ENCODE results near the gene ACLY.
"Not testable (repeated sequence)": the region's sequence is repeated elsewhere in the genome, so short reads cannot be mapped to it uniquely, and the experiment has no call there.

The ACLY gene

DNA sequence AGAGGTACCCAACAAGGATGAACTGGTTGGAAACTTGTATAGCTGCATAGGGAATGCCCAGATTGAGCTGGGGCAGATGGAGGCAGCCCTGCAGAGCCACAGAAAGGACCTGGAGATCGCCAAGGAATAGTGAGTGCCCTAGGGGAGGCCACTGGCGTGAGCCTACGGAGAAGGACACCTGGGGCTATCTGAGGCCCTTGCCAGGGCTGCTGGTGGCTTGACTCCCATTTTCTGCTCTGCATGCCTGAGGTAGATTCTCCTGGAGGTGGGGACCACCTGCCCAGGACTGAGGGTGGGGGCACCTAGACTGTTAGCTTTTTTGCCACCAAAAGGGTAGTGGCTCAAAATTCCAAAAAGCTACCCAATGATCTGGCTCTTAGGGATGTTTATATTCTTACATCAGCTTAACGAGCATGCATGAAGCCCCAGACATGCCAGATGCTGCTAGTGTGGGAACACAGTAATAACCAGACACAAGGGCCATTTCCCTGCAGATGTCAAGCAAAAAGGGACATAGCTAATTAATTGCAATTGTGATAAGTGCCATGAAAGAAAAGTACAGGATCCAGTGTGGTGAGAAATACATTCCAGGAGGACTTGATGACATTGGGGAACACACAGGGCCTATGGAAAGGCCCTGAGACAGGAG lies 20.4 kb upstream of the ACLY start:
- no peak for DNase-seq

DNA sequence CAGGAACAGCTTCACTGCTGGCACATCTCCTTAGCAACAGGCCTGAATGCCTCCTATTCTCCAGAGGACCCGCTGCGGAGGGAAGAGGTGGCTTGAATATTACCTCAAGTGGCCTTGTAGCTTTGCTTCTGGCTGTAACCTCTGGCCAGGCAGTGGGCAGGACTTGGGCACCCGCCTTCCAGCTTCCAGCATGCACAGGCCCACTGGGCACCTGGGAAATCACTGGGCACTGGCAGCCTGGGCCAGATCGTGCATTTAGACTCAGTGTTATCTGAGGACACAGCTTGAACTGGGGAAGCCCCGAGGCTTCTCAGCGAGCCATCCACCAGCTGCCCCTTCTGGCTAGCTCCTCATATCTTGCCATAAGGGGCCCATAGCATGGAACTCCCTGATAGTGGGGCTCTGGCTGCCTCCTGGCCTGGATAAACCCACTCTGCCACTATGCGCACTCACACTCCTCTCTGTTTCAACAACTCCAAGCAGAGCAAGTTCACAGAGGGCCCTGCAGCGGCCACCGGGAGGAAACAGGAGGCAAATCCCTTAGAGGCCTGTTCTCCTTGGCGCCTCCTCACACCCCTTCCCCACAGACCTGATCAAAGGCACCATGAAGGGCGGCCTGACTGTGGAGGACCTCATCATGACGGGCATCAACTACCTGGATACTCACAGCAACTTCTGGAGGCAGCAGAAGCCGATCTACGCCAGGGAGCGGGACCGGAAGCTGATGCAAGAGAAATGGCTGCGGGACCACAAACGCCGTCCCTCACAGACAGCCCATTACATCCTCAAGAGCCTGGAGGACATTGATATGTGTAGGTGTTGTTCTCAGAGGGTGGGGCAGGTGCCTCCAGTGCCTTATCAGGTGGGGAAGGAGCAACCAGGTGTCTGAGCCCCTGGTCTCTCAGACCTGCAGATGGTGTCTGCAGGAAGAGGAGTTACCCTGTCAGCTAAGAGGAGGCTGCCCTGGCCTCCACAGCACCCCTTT lies 19.5 kb upstream of the ACLY start:
- no peak for DNase-seq

DNA sequence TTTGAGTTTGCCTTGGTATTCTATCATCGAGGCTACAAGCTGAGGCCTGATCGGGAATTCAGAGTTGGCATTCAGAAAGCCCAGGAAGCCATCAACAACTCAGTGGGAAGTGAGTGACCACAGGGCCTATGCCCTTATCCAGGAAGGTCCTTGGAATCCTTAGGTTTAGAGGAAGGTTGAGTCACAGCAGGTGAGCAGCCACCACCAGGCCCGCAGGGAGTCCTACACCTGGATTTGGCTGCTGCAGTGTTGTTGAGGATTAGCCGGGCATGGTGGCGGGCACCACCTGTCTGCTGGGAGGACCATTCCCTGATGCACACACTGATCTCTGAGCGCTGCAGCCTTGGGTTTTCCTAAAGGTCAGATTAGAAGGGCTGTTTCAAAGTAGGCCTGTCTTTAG lies 16.9 kb upstream of the ACLY start:
- DNase-seq: no peak

- DNase-seq: no peak
These were observed 14.2 kb upstream of the ACLY start for GRCh38 chr17:41932816-41933389.

GRCh38 chr17:41931715-41932114 lies 13.0 kb upstream of the ACLY start:
- DNase-seq: not testable (repeated sequence)

GRCh38 chr17:41930833-41931156 lies 12.0 kb upstream of the ACLY start:
- DNase-seq: not testable (repeated sequence)

GRCh38 chr17:41930009-41930832 lies 11.5 kb upstream of the ACLY start, which contains the start of gene ODAD4:
TSS of gene ODAD4 (plus strand) at chr17:41930617. CDS start at chr17:41930724, 107 bp downstream.
- peak; percentile 96 for DNase-seq

DNA sequence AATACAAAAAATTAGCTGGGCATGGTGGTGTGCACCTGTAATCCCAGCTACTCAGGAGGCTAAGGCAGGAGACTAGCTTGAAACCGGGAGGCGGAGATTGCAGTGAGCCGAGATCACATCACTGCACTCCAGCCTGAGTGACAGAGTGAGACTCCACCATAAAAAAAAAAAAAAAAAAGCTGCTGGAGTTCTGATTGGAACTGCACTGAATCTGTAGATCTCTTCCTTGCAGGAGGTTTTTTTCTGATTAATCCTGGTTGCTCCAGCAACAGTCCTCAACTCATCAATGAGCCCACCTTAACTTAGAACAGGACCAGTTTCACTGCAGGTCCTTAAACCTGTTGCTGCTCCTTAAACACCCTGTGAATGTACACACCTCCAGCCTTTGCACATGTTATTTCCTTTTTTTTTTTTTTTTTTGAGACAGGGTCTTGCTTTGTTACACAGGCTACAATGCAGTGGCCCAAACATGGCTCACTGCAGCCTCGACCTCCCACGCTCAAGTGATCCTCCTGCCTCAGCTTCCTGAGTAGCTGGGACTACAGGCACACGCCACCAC lies 10.0 kb upstream of the ACLY start:
- no peak for DNase-seq

DNA sequence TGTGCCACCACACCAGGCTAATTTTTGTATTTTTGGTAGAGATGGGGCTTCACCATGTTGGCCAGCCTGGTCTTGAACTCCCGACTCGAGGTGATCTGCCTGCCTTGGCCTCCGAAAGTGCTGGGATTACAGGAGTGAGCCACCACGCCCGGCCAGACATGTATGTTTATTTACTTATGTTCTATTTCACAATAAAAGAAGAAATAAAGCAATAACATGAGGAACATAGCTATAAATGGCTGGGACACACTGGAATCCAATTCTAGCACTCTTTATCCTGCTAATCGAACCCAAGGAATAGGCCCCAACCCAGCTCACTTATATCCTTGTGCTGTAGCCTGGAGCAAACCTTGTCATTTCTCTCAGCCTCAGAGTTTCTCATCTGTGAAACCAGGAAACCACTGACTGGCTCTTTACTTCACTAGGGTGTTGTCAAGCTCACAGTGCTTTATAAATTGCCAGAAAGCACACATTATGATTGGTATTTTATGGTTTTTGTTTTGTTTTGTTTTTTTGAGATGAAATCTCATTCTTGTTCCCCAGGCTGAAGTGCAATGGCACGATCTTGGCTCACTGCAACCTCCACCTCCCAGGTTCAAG lies 7.3 kb upstream of the ACLY start:
- DNase-seq: no peak

- no peak for DNase-seq
These were observed 1.8 kb upstream of the ACLY start for GRCh38 chr17:41920580-41920955.

DNA sequence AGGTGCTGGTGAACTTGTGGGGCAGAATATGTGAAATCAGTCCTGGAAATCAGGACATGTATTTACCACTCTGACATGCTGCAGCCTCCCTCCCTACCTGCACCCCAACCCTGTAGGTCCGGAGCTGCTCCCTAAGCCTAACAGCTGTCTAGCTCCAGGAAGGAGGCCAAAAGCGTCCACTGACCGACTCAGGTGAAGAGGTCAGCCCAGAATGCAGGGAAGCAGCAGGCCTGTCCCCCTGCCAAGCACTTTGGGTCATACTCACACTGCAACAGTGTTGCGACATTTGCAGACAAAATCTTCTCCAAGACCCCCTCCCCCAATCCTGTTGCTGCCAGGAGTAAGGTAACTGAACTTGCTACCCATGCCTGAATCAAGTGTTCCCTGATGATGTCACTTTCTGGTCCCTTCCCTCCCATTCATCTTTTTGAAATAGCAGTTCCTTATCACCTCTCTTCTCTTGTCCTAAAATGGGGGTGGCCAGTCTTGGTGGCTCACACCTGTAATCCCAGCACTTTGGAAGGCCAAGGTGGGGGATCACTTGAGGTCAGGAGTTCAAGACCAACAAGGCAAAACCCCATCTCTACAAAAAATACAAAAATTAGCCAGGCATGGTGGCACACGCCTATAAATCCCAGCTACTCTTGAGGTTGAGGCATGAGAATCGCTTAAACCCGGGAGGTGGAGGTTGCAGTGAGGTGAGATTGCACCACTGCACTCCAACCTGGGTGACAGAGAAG lies 1.3 kb upstream of the ACLY start:
- no peak for DNase-seq

DNA sequence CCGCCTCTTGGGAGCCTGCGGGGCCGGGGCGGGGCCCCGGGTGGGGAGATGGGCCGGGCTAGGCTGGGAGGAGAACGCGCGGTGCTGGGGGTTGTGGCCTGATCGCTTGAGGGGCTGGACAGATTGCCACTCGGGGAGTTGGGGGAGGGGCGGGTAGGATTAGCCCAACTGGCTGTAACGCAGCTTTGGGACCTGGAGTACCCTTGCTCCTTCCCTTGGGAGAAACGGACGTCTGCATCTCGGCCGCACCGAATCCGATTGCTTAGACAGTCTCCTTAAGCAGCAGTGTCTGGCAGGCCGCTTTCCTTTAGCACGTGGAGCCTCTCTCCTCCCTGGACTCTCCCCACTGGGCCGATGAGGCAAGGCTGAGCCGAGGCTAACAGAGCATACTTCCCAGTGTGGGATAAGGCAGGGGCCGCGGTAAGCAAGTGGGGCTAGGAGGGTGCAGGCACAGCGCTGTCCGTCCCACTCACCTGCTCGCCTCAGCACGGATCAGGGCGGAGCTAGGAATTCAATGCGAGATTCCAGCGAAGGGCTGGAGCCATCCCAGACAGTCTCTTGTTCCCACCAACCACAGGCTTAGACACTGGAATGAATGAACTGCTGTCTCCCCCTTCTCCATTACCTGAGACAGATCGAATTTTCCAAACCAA lies 540 bp upstream of the ACLY start:
- DNase-seq: no peak

GRCh38 chr17:41917679-41918313 lies 955 bp downstream of the ACLY start:
- peak; percentile 66 for DNase-seq

DNA sequence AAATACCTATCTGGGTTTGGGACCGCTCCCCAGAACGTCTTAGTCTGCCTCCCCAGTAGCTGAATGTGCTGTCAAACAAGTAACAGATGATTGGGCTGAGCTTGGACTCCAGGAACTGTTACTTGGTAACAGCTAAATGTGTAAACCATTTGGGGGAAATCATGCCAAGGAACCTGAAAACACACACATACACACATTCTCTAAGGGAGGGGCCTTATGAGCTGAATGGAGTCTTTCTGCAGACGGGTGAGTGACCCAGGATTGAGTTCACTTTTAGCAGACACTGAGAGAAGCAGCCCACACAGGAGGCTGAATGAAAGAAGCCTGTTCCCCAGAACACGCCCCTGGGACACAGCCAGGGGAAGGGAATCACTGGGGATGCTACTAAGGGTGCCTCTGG lies 1.6 kb downstream of the ACLY start:
- no peak for DNase-seq

DNA sequence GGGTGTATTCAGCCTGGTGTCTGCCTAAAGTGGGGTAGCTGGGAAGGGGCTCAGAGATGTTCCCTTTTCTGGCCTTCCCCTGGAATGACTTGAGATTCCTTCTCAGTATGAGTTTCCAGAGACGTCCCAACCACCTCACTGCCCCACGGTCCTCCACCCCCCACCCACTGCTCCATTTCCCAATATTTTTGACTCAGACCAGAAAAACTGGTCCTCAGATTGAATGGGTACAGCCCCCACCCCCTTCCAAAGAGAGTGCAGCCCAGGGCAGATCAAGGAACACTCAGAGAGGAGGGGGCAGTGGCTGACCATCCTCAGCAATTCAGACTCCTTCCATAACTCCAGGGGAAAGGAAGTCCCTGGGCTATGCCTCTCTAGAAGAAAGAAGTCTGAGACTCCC lies 3.2 kb downstream of the ACLY start:
- no peak for DNase-seq

GRCh38 chr17:41915020-41915419 lies 3.7 kb downstream of the ACLY start:
- DNase-seq: no peak

DNA sequence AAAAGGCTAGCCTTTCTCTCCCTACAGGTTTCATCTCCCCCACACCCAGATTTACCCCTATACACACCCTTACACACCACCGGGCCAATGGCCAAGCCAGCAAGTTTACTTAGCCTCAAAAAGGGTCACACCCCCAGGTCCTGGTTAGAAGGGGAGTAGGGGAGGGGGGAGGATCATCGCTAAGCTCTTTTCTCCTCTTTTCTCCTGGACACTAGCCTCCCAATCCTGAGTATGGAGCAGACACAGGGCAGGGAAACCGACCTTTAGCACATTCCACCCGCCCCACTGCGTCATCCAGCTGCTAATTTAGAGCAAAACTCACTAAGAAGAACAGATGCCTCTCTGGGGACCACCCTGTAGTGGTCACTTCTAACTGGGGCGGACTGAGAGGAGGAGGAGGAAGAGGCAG lies 4.4 kb downstream of the ACLY start:
- DNase-seq: no peak

GRCh38 chr17:41913798-41914197 lies 5.0 kb downstream of the ACLY start:
- no peak for DNase-seq

- DNase-seq: no peak
These were observed 5.8 kb downstream of the ACLY start for GRCh38 chr17:41912925-41913324.

DNA sequence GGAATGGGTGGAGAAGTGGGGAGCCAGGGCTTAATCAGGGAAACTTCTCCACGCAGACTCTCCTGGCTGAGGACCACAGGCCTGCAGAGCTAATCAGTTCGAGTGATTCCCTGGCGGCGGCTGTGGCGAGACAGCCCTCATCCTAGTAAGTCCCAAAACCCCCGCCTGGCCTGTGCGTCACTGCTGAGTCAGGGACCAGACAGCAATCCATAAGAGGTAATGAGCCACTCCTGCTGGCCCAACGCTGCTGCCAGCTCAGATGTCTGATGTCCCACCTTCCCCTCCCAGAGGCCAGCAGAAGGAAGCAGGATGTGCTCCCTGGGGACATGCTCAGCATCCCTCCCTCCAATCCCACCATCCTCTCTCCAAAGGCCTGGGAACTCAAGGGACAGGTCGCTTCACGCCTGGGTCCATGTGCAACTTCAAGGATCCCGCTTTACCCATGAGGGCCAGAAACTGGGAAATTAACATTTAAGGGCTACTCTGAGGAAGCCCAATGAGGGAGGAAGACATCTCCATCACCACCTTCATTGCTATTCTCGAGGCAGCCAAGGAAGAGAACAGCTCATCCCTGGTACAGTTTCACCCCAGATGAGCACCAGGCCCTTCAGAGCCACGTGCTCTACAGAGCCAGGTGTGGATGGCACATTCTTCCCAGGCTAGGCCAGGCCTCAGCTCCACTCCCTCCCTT lies 7.9 kb downstream of the ACLY start:
- no peak for DNase-seq
